ENCODE results near the gene KRTAP4-8.
"Not testable (repeated sequence)": the region's sequence is repeated elsewhere in the genome, so short reads cannot be mapped to it uniquely, and the experiment has no call there.

DNA sequence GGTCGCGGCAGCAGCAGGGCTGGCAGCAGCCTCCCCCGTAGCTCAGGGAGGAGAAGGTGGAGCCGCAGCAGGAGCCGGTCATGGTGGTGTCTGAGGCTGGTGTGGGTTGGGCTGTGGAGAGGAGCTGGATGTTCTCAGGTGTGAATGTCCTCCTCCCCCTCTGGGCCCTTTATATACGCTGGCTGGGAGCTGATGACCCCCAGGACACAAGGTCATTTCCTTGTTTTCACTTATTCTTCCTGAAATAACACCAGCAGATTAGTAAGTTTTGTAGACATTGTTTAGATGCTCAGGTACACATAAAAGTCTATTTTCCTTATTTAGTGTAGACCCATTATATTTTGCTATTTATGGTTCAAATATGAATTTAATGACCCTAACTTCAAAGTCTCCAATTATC lies 42.8 kb downstream of the KRTAP4-8 start, which contains the start of gene KRTAP2-2:
- TF ChIP-seq, protein P1, sequence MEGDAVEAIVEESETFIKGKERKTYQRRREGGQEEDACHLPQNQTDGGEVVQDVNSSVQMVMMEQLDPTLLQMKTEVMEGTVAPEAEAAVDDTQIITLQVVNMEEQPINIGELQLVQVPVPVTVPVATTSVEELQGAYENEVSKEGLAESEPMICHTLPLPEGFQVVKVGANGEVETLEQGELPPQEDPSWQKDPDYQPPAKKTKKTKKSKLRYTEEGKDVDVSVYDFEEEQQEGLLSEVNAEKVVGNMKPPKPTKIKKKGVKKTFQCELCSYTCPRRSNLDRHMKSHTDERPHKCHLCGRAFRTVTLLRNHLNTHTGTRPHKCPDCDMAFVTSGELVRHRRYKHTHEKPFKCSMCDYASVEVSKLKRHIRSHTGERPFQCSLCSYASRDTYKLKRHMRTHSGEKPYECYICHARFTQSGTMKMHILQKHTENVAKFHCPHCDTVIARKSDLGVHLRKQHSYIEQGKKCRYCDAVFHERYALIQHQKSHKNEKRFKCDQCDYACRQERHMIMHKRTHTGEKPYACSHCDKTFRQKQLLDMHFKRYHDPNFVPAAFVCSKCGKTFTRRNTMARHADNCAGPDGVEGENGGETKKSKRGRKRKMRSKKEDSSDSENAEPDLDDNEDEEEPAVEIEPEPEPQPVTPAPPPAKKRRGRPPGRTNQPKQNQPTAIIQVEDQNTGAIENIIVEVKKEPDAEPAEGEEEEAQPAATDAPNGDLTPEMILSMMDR (IDR thresholded peaks at IDR 0.05; ENCODE audit: poor library complexity), result not testable (repeated sequence)
- not testable (repeated sequence) for TF ChIP-seq EZH2 (IDR thresholded peaks at IDR 0.05; ENCODE audit: borderline replicate concordance)
